K562 (cell line): ENCODE data around the gene SLC34A1. TPM values are rescaled to one million over a fixed set of nuclear protein-coding genes. Genes with fewer than 3 reads are reported as not detected.

Experiments used
- ATAC-seq: fragments of 200-7000 bp; cut with Tn5 transposase; 3 replicates; pipeline ENCODE4 v1.9.1; 2020; ENCODE audit warnings: moderate library complexity
- BruUV-seq: library from RNA; stranded (reverse); fragments of 400-500 nt; replicated peaks from 2 replicates; lab custom pipeline; 2021; lab: Mats Ljungman, UMichigan
- CTCF ChIA-PET: fragments of 300-600 bp; formaldehyde crosslinking; extraction: SDS; loops from one replicate; lab custom pipeline; 2021; ENCODE audit warnings: low intra/inter-chr PET ratio; lab: Yijun Ruan, JAX
- POLR2A ChIA-PET: fragments of 300-600, 350-650 bp; sonication (Branson Sonifier 250); formaldehyde crosslinking; extraction: SDS; loops from one replicate; lab custom pipeline; 2021; ENCODE audit warnings: antibody characterized with exemption, inconsistent platforms; lab: Yijun Ruan, JAX
- DNase-seq, 4 experiments: peaks; one replicate each; pipeline versions ENCODE4 v3.0.0 to v3.0.0-alpha.2; 2011 to 2018; ENCODE audit warnings: low spot score in 3 of 4, mixed read lengths in 3 of 4; ENCODE audit errors: extremely low read depth in 1 of 4
- FAIRE-seq: peaks from 2 replicates; lab custom pipeline; 2011; peaks lifted over from hg19 to GRCh38; lab: Jason Lieb, UNC
- H2AFZ ChIP-seq: 2 replicates; pipeline ENCODE4 v1.6.0; 2011; ENCODE audit warnings: low read depth, low read length, control low read depth, inconsistent platforms
- H3K27ac ChIP-seq: fragments of 200-600 bp; 3 replicates; pipeline ENCODE4 v1.8.0; 2011; ENCODE audit warnings: low read depth, mild to moderate bottlenecking, control low read depth, inconsistent platforms, low read length, moderate library complexity, mixed read lengths; ENCODE audit errors: extremely low read depth
- H3K27me3 ChIP-seq, 2 experiments: fragments of 300-600 bp in 1 of 2; 2 replicates in 1 of 2; 3 replicates in 1 of 2; pipeline versions ENCODE4 v1.6.0 to v1.8.0; 2011; ENCODE audit warnings: inconsistent platforms in 2 of 2, low read length in 2 of 2, mild to moderate bottlenecking in 1 of 2, mixed read lengths in 1 of 2, moderate library complexity in 1 of 2; ENCODE audit not compliant: control insufficient read depth in 2 of 2, insufficient read depth in 2 of 2
- H3K36me3 ChIP-seq: fragments of 300-600 bp; 3 replicates; pipeline ENCODE4 v1.8.0; 2011; ENCODE audit warnings: mild to moderate bottlenecking, low read length, inconsistent platforms; ENCODE audit not compliant: control insufficient read depth, insufficient read depth
- H3K4me1 ChIP-seq, 2 experiments: fragments of 200-600 bp in 1 of 2; replicated peaks in 1 of 2; 2 replicates in 1 of 2; 3 replicates in 1 of 2; pipeline versions ENCODE4 v1.5.1 to v1.8.0; 2011; ENCODE audit warnings: inconsistent platforms in 2 of 2, low read length in 2 of 2, mild to moderate bottlenecking in 1 of 2, mixed read lengths in 1 of 2, moderate library complexity in 1 of 2; ENCODE audit not compliant: control insufficient read depth in 2 of 2, insufficient read depth in 2 of 2
- H3K4me2 ChIP-seq: 2 replicates; pipeline ENCODE4 v1.6.1; 2011; ENCODE audit warnings: low read length, control low read depth, inconsistent platforms, mixed read lengths; ENCODE audit not compliant: insufficient read depth
- H3K4me3 ChIP-seq: fragments of 200-600 bp; sonication (generic), shearing (Covaris generic); 2 replicates; pipeline ENCODE4 v1.5.1; 2016; ENCODE audit warnings: control low read depth, inconsistent platforms
- H3K79me2 ChIP-seq: fragments of 200-600 bp; 3 replicates; pipeline ENCODE4 v1.8.0; 2011; ENCODE audit warnings: low read length, inconsistent platforms; ENCODE audit not compliant: control insufficient read depth, insufficient read depth
- H3K9ac ChIP-seq, 2 experiments: 2 replicates each; pipeline versions ENCODE4 v1.6.0 to v1.6.1; 2011; ENCODE audit warnings: low read depth in 2 of 2, low read length in 2 of 2, control low read depth in 1 of 2, inconsistent platforms in 1 of 2, mild to moderate bottlenecking in 1 of 2, mixed read lengths in 1 of 2; ENCODE audit not compliant: insufficient read depth in 1 of 2
- H3K9me1 ChIP-seq: one replicate; pipeline ENCODE4 v1.6.0; 2011; ENCODE audit warnings: inconsistent platforms, mild to moderate bottlenecking, low read length, moderate library complexity; ENCODE audit not compliant: control insufficient read depth, insufficient read depth
- H3K9me3 ChIP-seq: replicated peaks from 2 replicates; pipeline ENCODE4 v1.5.1; 2011; ENCODE audit warnings: low read depth, low read length, inconsistent platforms; ENCODE audit not compliant: control insufficient read depth, insufficient read depth
- H4K20me1 ChIP-seq: replicated peaks from 2 replicates; pipeline ENCODE4 v1.6.1; 2011; ENCODE audit warnings: low read length, inconsistent platforms, mixed read lengths; ENCODE audit not compliant: control insufficient read depth, insufficient read depth
- ATF4 ChIP-seq: fragments of 450-650 bp; formaldehyde crosslinking; IDR thresholded peaks from 2 replicates; pipeline ENCODE4 v1.4.0; 2022; ENCODE audit warnings: mild to moderate bottlenecking, moderate library complexity
- CBFA2T2 ChIP-seq: fragments of 450-650 bp; conservative IDR thresholded peaks from 2 replicates; pipeline ENCODE4 v1.6.1; 2017; ENCODE audit warnings: mild to moderate bottlenecking
- MITF ChIP-seq: IDR thresholded peaks from 2 replicates; pipeline ENCODE4 v1.6.1; 2014; ENCODE audit warnings: antibody characterized with exemption
- NFYB ChIP-seq: IDR thresholded peaks from 2 replicates; pipeline ENCODE4 v1.6.1; 2011; ENCODE audit warnings: mild to moderate bottlenecking, moderate library complexity; ENCODE audit not compliant: insufficient read length; ENCODE audit errors: extremely low read depth
- WGBS: fragments of 100-300 bp; shearing (Covaris generic); methylation state at CpG from one replicate; pipeline ENCODE4 v1.1.6; 2016; ENCODE audit warnings: low coverage, mixed read lengths; ENCODE audit not compliant: insufficient coverage; ENCODE audit errors: missing lambda C conversion rate; 5-methylcytosine and 5-hydroxymethylcytosine counted together
- in situ Hi-C: fragments of 300-500 bp; cut with MboI; formaldehyde crosslinking; loops from 4 replicates; pipeline ENCODE4 v1.15.0; 2018; ENCODE audit warnings: inconsistent platforms, mixed read lengths
- intact Hi-C: fragments of 100-400 bp; cut with micrococcal nuclease; formaldehyde crosslinking; loops from 2 replicates; pipeline ENCODE4 v1.14.2; 2022
- polyA plus RNA-seq, 8 experiments: library from polyadenylated mRNA; depleted of rRNA in 4 of 8; stranded (reverse) in 5 of 8; unstranded in 3 of 8; fragments of >200 nt; fragmentation: Nextera tagmentation in 2 of 8; fragmentation: Illumina TruSeq in 1 of 8; extraction: Ambion mirVana in 2 of 8; extraction: Trizol in 1 of 8; gene quantifications; 2 replicates each; pipeline versions ENCODE4 v1.2.1 to v1.2.3, GENCODE V29; 2011 to 2014; ENCODE audit warnings: inconsistent platforms in 1 of 8, missing spikeins in 1 of 8
- total RNA-seq, 7 experiments: library from RNA; depleted of rRNA in 6 of 7; stranded (reverse); fragments of >200 nt in 6 of 7; fragmentation: Illumina TruSeq in 2 of 7; extraction: Trizol in 2 of 7; gene quantifications; 2 replicates each; pipeline versions ENCODE4 v1.2.1 to v1.2.3, GENCODE V29; 2011 to 2021; ENCODE audit warnings: low replicate concordance in 1 of 7
- TF ChIP-seq, protein P1 (sequence below): fragments of 450-650 bp; IDR thresholded peaks from 2 replicates; pipeline ENCODE4 v1.6.1; 2016; ENCODE audit warnings: mild to moderate bottlenecking, moderate library complexity
- TF ChIP-seq, protein P2 (sequence below): sonication (generic); formaldehyde crosslinking; IDR thresholded peaks from 2 replicates; pipeline ENCODE4 v1.9.0; 2022; ENCODE audit warnings: mild to moderate bottlenecking, missing genetic modification reagents

Gene SLC34A1
- total and polyA plus RNA-seq, 9 of the 15 experiments (the other 6 are each of a cell fraction or from before 2014, with no cell fraction given), result not detected

DNA sequence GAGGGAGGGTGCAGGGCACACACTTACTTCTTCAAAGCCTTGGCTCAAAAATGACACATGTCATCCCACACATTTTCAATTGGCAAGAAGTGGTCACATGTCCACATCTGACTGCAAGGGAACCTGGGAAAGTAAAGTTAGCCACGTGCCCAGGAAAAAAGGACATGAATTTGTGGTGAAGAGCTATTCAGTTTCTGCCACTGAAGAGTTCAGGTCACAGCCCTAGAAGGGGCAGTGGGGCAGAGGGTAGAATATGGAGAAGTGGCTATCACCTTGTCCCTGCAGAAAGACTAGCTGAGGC is 28.4 kb upstream of the SLC34A1 start:
- H3K27me3 ChIP-seq, result no peaks in the 10 kb centered on the region
- 7% methylated on average over 1 of the region's 1 CpG for WGBS
- ATAC-seq, result no peak
- no peaks in the 10 kb centered on the region for H4K20me1 ChIP-seq
- ChIA-PET CTCF (no interaction called here), POLR2A (interaction anchor here (0.6 to 0.8 kb wide), 3 partner anchors 16 to 120 kb away, joined by 3 read pairs; no protein-coding TSS in a partner anchor)
- intact Hi-C loops (no loop called here), in situ Hi-C loops (no loop called here)
- peak; percentile 80 for FAIRE-seq
- H2AFZ ChIP-seq, result peak overlapping the region; percentile 46
- H3K4me2 ChIP-seq, result no peak overlapping the region
- H3K79me2 ChIP-seq, result peaks cover 7% of the 10 kb centered on the region
- H3K4me1 ChIP-seq, result peaks cover 3 to 32% of the 10 kb centered on the region in 2 experiments; a peak in 4 of 5 replicates
- peak in 1 of 4 experiments; percentile 11 for DNase-seq
- H3K9me1 ChIP-seq, result no peaks in the 10 kb centered on the region
- no peak overlapping the region for H3K27ac ChIP-seq
- BruUV-seq, result no TSS peak
- no peak overlapping the region for H3K9ac ChIP-seq
- no peak overlapping the region for H3K4me3 ChIP-seq
- H3K9me3 ChIP-seq, result 0 out of 2 replicates have a peak, but pooled peaks cover 3% of the 10 kb centered on the region
- no peaks in the 10 kb centered on the region for H3K36me3 ChIP-seq
- TF ChIP-seq ATF4 (CRISPR knock-in tag), result no peak
- TF ChIP-seq NFYB, result peak; percentile 61
- TF ChIP-seq MITF, result no peak
- TF ChIP-seq, protein P1, sequence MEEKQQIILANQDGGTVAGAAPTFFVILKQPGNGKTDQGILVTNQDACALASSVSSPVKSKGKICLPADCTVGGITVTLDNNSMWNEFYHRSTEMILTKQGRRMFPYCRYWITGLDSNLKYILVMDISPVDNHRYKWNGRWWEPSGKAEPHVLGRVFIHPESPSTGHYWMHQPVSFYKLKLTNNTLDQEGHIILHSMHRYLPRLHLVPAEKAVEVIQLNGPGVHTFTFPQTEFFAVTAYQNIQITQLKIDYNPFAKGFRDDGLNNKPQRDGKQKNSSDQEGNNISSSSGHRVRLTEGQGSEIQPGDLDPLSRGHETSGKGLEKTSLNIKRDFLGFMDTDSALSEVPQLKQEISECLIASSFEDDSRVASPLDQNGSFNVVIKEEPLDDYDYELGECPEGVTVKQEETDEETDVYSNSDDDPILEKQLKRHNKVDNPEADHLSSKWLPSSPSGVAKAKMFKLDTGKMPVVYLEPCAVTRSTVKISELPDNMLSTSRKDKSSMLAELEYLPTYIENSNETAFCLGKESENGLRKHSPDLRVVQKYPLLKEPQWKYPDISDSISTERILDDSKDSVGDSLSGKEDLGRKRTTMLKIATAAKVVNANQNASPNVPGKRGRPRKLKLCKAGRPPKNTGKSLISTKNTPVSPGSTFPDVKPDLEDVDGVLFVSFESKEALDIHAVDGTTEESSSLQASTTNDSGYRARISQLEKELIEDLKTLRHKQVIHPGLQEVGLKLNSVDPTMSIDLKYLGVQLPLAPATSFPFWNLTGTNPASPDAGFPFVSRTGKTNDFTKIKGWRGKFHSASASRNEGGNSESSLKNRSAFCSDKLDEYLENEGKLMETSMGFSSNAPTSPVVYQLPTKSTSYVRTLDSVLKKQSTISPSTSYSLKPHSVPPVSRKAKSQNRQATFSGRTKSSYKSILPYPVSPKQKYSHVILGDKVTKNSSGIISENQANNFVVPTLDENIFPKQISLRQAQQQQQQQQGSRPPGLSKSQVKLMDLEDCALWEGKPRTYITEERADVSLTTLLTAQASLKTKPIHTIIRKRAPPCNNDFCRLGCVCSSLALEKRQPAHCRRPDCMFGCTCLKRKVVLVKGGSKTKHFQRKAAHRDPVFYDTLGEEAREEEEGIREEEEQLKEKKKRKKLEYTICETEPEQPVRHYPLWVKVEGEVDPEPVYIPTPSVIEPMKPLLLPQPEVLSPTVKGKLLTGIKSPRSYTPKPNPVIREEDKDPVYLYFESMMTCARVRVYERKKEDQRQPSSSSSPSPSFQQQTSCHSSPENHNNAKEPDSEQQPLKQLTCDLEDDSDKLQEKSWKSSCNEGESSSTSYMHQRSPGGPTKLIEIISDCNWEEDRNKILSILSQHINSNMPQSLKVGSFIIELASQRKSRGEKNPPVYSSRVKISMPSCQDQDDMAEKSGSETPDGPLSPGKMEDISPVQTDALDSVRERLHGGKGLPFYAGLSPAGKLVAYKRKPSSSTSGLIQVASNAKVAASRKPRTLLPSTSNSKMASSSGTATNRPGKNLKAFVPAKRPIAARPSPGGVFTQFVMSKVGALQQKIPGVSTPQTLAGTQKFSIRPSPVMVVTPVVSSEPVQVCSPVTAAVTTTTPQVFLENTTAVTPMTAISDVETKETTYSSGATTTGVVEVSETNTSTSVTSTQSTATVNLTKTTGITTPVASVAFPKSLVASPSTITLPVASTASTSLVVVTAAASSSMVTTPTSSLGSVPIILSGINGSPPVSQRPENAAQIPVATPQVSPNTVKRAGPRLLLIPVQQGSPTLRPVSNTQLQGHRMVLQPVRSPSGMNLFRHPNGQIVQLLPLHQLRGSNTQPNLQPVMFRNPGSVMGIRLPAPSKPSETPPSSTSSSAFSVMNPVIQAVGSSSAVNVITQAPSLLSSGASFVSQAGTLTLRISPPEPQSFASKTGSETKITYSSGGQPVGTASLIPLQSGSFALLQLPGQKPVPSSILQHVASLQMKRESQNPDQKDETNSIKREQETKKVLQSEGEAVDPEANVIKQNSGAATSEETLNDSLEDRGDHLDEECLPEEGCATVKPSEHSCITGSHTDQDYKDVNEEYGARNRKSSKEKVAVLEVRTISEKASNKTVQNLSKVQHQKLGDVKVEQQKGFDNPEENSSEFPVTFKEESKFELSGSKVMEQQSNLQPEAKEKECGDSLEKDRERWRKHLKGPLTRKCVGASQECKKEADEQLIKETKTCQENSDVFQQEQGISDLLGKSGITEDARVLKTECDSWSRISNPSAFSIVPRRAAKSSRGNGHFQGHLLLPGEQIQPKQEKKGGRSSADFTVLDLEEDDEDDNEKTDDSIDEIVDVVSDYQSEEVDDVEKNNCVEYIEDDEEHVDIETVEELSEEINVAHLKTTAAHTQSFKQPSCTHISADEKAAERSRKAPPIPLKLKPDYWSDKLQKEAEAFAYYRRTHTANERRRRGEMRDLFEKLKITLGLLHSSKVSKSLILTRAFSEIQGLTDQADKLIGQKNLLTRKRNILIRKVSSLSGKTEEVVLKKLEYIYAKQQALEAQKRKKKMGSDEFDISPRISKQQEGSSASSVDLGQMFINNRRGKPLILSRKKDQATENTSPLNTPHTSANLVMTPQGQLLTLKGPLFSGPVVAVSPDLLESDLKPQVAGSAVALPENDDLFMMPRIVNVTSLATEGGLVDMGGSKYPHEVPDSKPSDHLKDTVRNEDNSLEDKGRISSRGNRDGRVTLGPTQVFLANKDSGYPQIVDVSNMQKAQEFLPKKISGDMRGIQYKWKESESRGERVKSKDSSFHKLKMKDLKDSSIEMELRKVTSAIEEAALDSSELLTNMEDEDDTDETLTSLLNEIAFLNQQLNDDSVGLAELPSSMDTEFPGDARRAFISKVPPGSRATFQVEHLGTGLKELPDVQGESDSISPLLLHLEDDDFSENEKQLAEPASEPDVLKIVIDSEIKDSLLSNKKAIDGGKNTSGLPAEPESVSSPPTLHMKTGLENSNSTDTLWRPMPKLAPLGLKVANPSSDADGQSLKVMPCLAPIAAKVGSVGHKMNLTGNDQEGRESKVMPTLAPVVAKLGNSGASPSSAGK, result peak; percentile 77
- TF ChIP-seq CBFA2T2, result peak; percentile 27
- TF ChIP-seq, protein P2, sequence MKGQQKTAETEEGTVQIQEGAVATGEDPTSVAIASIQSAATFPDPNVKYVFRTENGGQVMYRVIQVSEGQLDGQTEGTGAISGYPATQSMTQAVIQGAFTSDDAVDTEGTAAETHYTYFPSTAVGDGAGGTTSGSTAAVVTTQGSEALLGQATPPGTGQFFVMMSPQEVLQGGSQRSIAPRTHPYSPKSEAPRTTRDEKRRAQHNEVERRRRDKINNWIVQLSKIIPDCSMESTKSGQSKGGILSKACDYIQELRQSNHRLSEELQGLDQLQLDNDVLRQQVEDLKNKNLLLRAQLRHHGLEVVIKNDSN (CRISPR knock-in tag), result peak; percentile 89
